GM19023 (cell line): ENCODE measurements around the gene LCA5L.
"Not testable (repeated sequence)": the region's sequence is repeated elsewhere in the genome, so short reads cannot be mapped to it uniquely, and the experiment has no call there.

Source experiments
- ATAC-seq: cut with Tn5 transposase; IDR thresholded peaks from one replicate; pipeline ENCODE4 v1.9.1; 2021; ENCODE audit warnings: mild to moderate bottlenecking, moderate library complexity; ENCODE audit not compliant: unreplicated experiment

The LCA5L gene

GRCh38 chr21:39388811-39389155 lies 56.8 kb downstream of the LCA5L start:
- peak; percentile 11 for ATAC-seq

- ATAC-seq: peak; percentile 76
Measured at GRCh38 chr21:39388038-39388810, 57.4 kb downstream of the LCA5L start.

- ATAC-seq: peak; percentile 57
Measured at GRCh38 chr21:39387461-39388037, 58.0 kb downstream of the LCA5L start.

GRCh38 chr21:39386899-39387298 lies 58.7 kb downstream of the LCA5L start:
- no peak for ATAC-seq

- no peak for ATAC-seq
Measured at GRCh38 chr21:39386194-39386593, 59.4 kb downstream of the LCA5L start.

- no peak for ATAC-seq
Measured at GRCh38 chr21:39385299-39386145, 60.1 kb downstream of the LCA5L start.

- no peak for ATAC-seq
Measured at GRCh38 chr21:39384674-39385298, 60.8 kb downstream of the LCA5L start.

GRCh38 chr21:39382096-39382495 lies 63.5 kb downstream of the LCA5L start:
- not testable (repeated sequence) for ATAC-seq

GRCh38 chr21:39381009-39381408 lies 64.6 kb downstream of the LCA5L start:
- no peak for ATAC-seq

GRCh38 chr21:39379986-39380891 lies 65.3 kb downstream of the LCA5L start:
- ATAC-seq: peak; percentile 99

- no peak for ATAC-seq
Measured at GRCh38 chr21:39377444-39378050, 68.0 kb downstream of the LCA5L start.

- ATAC-seq: no peak
Measured at GRCh38 chr21:39375446-39375845, 70.1 kb downstream of the LCA5L start.

GRCh38 chr21:39374046-39374445 lies 71.5 kb downstream of the LCA5L start:
- ATAC-seq: no peak

- no peak for ATAC-seq
Measured at GRCh38 chr21:39373634-39374033, 71.9 kb downstream of the LCA5L start.

- not testable (repeated sequence) for ATAC-seq
Measured at GRCh38 chr21:39369896-39370288, 75.7 kb downstream of the LCA5L start.

GRCh38 chr21:39367783-39368182 lies 77.8 kb downstream of the LCA5L start:
- ATAC-seq: no peak

GRCh38 chr21:39366563-39366962 lies 79.0 kb downstream of the LCA5L start:
- ATAC-seq: no peak

GRCh38 chr21:39364949-39365348 lies 80.6 kb downstream of the LCA5L start:
- no peak for ATAC-seq

- no peak for ATAC-seq
Measured at GRCh38 chr21:39363607-39364555, 81.7 kb downstream of the LCA5L start.
